Placental pericyte (primary cell): ENCODE results near the gene CAPN10. TPM values are rescaled to one million over a fixed set of nuclear protein-coding genes. Genes with fewer than 3 reads are reported as not detected.

Experiments used
- total RNA-seq: library from RNA; depleted of rRNA; stranded (reverse); fragments of >200 nt; gene quantifications from 2 replicates; pipeline ENCODE4 v1.2.3, GENCODE V29; 2012

CAPN10 gene, protein sequence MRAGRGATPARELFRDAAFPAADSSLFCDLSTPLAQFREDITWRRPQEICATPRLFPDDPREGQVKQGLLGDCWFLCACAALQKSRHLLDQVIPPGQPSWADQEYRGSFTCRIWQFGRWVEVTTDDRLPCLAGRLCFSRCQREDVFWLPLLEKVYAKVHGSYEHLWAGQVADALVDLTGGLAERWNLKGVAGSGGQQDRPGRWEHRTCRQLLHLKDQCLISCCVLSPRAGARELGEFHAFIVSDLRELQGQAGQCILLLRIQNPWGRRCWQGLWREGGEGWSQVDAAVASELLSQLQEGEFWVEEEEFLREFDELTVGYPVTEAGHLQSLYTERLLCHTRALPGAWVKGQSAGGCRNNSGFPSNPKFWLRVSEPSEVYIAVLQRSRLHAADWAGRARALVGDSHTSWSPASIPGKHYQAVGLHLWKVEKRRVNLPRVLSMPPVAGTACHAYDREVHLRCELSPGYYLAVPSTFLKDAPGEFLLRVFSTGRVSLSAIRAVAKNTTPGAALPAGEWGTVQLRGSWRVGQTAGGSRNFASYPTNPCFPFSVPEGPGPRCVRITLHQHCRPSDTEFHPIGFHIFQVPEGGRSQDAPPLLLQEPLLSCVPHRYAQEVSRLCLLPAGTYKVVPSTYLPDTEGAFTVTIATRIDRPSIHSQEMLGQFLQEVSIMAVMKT
- 29.1 and 30.6 TPM in 2 replicates for total RNA-seq

DNA sequence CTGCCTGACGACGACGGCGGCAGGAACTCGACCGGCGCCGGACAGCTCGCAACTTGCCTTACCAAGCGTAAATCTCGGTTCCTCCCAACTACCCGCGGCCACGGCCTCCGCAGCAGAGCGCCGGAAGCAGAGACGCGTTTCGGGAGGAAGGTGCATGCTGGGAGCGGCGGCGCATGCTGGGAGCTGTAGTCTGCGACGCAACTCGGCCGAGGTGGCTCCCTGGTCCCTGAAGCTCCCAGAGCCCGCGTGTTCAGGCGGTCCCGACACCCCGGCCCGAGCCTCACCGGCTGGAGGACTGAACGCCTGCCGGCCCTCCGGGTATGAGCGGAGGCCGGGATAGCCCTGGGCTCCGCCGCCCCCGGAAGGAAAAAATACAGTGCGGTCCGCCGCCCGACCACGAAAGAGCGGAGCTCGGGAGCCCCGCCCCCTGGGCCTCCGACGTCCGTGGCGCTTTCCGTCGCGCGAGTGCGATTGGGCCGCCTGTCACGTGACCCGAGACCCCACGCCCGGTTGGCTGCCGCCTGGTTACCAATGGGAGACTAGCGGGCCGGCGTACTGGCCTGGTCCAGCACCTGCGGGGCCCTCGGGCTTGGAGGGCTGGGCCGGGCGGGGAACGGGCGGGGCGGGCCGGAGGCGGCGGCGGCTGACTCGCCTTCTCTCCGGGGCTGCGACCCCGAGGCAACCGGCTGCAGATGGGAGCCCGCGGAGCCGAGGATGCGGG lies at the start of gene CAPN10:
TSS of gene CAPN10 (plus strand) at position 537 of the 721 bp plus-strand sequence. CDS start at position 715, 178 bp downstream.

GRCh38 chr2:240557808-240558207 lies 28.7 kb upstream of the CAPN10 start, which contains the start of gene ANKMY1:
Gene ANKMY1 (minus strand): TSS chr2:240557988. CDS start chr2:240557335, 653 bp downstream.

DNA sequence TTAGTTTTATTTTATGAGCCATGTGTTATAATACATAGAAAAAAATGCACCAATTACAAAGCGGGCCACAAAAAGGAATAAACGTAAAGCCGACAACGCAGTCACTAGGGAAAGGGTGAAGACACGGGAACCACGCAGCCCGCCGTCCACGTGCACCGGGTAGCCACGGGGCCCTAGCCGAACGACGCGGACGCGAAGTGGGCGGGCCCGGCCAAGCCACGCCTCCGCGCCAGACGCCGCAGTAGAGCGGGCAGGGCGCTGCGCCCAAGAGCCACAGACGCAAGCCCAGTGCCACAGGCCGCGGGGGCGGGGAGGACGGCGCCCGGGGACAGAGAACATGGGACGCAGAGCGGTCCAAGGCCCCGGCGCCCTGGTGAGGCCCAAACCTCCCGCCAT lies 26.5 kb upstream of the CAPN10 start, which contains the start of gene DUSP28:
TSS of gene DUSP28 (plus strand) at position 274 of the 396 bp plus-strand sequence. CDS start 328 bp downstream, outside the sequence.

DNA sequence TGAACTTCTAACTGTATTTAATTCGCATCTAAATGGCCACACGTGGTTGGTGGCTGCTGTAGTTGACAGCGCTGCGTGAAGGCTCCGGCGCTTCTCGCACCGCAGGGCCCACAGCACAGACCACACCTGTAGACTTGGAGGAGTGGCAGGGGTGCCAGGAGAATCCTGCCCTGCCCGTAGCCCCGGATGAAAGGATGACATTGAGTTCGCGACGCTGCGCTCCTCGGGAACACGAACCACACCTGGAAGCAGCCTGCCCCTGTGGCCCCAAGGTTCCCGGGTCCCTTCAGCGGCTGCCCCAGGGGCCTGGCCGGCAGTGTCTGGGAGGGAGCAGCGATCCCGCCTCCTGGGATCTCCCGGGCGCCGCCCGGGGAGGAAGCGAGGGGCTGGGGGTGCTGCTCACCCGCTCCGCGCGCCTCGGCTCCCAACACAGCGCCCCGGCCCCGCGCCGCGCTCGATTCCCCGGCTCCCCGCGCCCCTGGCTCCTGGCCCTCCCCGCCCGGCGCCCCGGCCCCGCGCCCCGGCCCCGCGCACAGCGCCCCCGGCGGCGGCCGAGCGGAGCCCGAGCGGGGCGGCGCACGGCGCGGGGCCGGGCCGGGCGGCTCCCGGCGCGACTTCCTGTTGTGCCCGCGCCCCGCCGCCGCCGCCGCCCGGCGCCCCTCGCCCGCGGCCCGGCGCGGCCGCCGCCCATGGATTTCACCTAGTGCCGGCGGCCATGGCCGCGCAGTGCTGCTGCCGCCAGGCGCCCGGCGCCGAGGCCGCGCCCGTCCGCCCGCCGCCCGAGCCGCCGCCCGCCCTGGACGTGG lies 18.5 kb upstream of the CAPN10 start, which contains the start of gene RNPEPL1:
TSS of gene RNPEPL1 (plus strand) at position 613 of the 806 bp plus-strand sequence. CDS start at position 716, 103 bp downstream.

GRCh38 chr2:240624950-240625621 lies 38.6 kb downstream of the CAPN10 start, which contains the start of gene GPR35:
Gene GPR35 (plus strand): TSS chr2:240625480. CDS start chr2:240629953, 4,473 bp downstream.

Other genes starting within 250 kb of the CAPN10 start
- gene GPC1, start 151.1 kb upstream of the CAPN10 start, total RNA-seq: 51.9 and 78.5 TPM in 2 replicates
- 13.6 and 13.7 TPM in 2 replicates for gene ANKMY1, start 28.7 kb upstream of the CAPN10 start, total RNA-seq
- gene DUSP28, start 26.4 kb upstream of the CAPN10 start, total RNA-seq: 3.5 and 4.6 TPM in 2 replicates
- 25.1 and 39.0 TPM in 2 replicates for gene RNPEPL1, start 18.2 kb upstream of the CAPN10 start, total RNA-seq
- gene GPR35, start 38.7 kb downstream of the CAPN10 start, total RNA-seq: 0.14 and 0.44 TPM in 2 replicates
- gene AQP12B, start 96.2 kb downstream of the CAPN10 start, total RNA-seq: not detected in 2 replicates
- not detected in 2 replicates for gene AQP12A, start 105.1 kb downstream of the CAPN10 start, total RNA-seq
- not detected in 2 replicates for gene KIF1A, start 233.5 kb downstream of the CAPN10 start, total RNA-seq